Activated naive CD8-positive, alpha-beta T cell treated with anti-CD3 and anti-CD28 coated beads, Interleukin-2, amount 50 U/mL, for 24 hours (primary cell): ENCODE results near the gene MCM7.

ENCODE experiments used
- ATAC-seq: fragments of 150-1000 bp; cut with Tn5 transposase; one replicate; pipeline ENCODE4 v1.10.0; 2021
- DNase-seq: peaks from one replicate; pipeline ENCODE4 v3.0.0; 2021
- H3K27ac Mint-ChIP-seq: one replicate; pipeline ENCODE4 v1.8.0; 2021; ENCODE audit warnings: mild to moderate bottlenecking, mixed read lengths
- H3K27me3 Mint-ChIP-seq: one replicate; pipeline ENCODE4 v1.8.0; 2021; ENCODE audit warnings: mixed read lengths
- H3K36me3 Mint-ChIP-seq: one replicate; pipeline ENCODE4 v1.8.0; 2021; ENCODE audit warnings: low read depth, mixed read lengths
- H3K4me1 Mint-ChIP-seq: one replicate; pipeline ENCODE4 v1.8.0; 2021; ENCODE audit warnings: mixed read lengths
- H3K4me3 Mint-ChIP-seq: one replicate; pipeline ENCODE4 v1.8.0; 2021; ENCODE audit warnings: mild to moderate bottlenecking, moderate library complexity, mixed read lengths
- H3K9me3 Mint-ChIP-seq: one replicate; pipeline ENCODE4 v1.8.0; 2021; ENCODE audit warnings: mixed read lengths

The MCM7 gene

GRCh38 chr7:100093498-100093897 is 7.7 kb downstream of the MCM7 start:
- no peak overlapping the region for H3K27ac Mint-ChIP-seq
- H3K4me3 Mint-ChIP-seq: no peak overlapping the region
- H3K36me3 Mint-ChIP-seq: peaks cover 77% of the 10 kb centered on the region

GRCh38 chr7:100093054-100093453 is 8.1 kb downstream of the MCM7 start:
- H3K9me3 Mint-ChIP-seq: no peaks in the 10 kb centered on the region
- H3K36me3 Mint-ChIP-seq: peaks cover 72% of the 10 kb centered on the region
- no peak overlapping the region for H3K4me3 Mint-ChIP-seq
- peaks cover 56% of the 10 kb centered on the region for H3K4me1 Mint-ChIP-seq
- H3K27ac Mint-ChIP-seq: no peak overlapping the region
- peaks cover 3% of the 10 kb centered on the region for H3K27me3 Mint-ChIP-seq
- no peak for ATAC-seq
- no peak for DNase-seq

More at GRCh38 chr7:100093498-100093897, 7.7 kb downstream of the MCM7 start:
- H3K27me3 Mint-ChIP-seq: peaks cover under 1% of the 10 kb centered on the region
- H3K9me3 Mint-ChIP-seq: no peaks in the 10 kb centered on the region
- peaks cover 57% of the 10 kb centered on the region for H3K4me1 Mint-ChIP-seq
- ATAC-seq (no peak), DNase-seq (no peak)

GRCh38 chr7:100091411-100092181 is 9.6 kb downstream of the MCM7 start:
- ATAC-seq (peak; percentile 18), DNase-seq (no peak)
- no peaks in the 10 kb centered on the region for H3K9me3 Mint-ChIP-seq
- peaks cover 3% of the 10 kb centered on the region for H3K27me3 Mint-ChIP-seq
- H3K4me3 Mint-ChIP-seq: no peak overlapping the region
- peak overlapping the region; percentile 63 for H3K27ac Mint-ChIP-seq
- H3K4me1 Mint-ChIP-seq: peaks cover 53% of the 10 kb centered on the region
- H3K36me3 Mint-ChIP-seq: peaks cover 60% of the 10 kb centered on the region

- H3K4me1 Mint-ChIP-seq: peaks cover 50% of the 10 kb centered on the region
- peak overlapping the region; percentile 63 for H3K27ac Mint-ChIP-seq
- peaks cover 3% of the 10 kb centered on the region for H3K27me3 Mint-ChIP-seq
- no peaks in the 10 kb centered on the region for H3K9me3 Mint-ChIP-seq
- H3K4me3 Mint-ChIP-seq: peak overlapping the region; percentile 49
- DNase-seq (no peak), ATAC-seq (peak; percentile 37)
- peaks cover 57% of the 10 kb centered on the region for H3K36me3 Mint-ChIP-seq
Observed at GRCh38 chr7:100090527-100091410, 10.4 kb downstream of the MCM7 start.

- peak overlapping the region; percentile 96 for H3K27ac Mint-ChIP-seq
- no peaks in the 10 kb centered on the region for H3K9me3 Mint-ChIP-seq
Observed at GRCh38 chr7:100089458-100090196, 11.6 kb downstream of the MCM7 start.

GRCh38 chr7:100088621-100089457 is 12.4 kb downstream of the MCM7 start, which contains the start of gene COPS6:
TSS of gene COPS6 (plus strand) at chr7:100088969. CDS start at chr7:100088991, 22 bp downstream.
- peaks cover 3% of the 10 kb centered on the region for H3K27me3 Mint-ChIP-seq
- peaks cover 47% of the 10 kb centered on the region for H3K4me1 Mint-ChIP-seq
- ATAC-seq (peak; percentile 38), DNase-seq (peak; percentile 94)
- H3K4me3 Mint-ChIP-seq: peak within 1 kb of the TSS; percentile 95
- peaks cover 40% of the 10 kb centered on the region for H3K36me3 Mint-ChIP-seq
- H3K27ac Mint-ChIP-seq: peak within 1 kb of the TSS; percentile 96
- H3K9me3 Mint-ChIP-seq: no peaks in the 10 kb centered on the region

More at GRCh38 chr7:100089458-100090196, 11.6 kb downstream of the MCM7 start:
- ATAC-seq (no peak), DNase-seq (no peak)
- H3K36me3 Mint-ChIP-seq: peaks cover 47% of the 10 kb centered on the region
- peak overlapping the region; percentile 95 for H3K4me3 Mint-ChIP-seq
- H3K27me3 Mint-ChIP-seq: peaks cover 3% of the 10 kb centered on the region
- peaks cover 47% of the 10 kb centered on the region for H3K4me1 Mint-ChIP-seq

GRCh38 chr7:100088095-100088620 is 13.0 kb downstream of the MCM7 start:
- DNase-seq (no peak), ATAC-seq (no peak)
- peak overlapping the region; percentile 96 for H3K27ac Mint-ChIP-seq
- peak overlapping the region; percentile 95 for H3K4me3 Mint-ChIP-seq
- H3K27me3 Mint-ChIP-seq: peaks cover 3% of the 10 kb centered on the region
- no peaks in the 10 kb centered on the region for H3K9me3 Mint-ChIP-seq
- peaks cover 34% of the 10 kb centered on the region for H3K36me3 Mint-ChIP-seq
- peaks cover 46% of the 10 kb centered on the region for H3K4me1 Mint-ChIP-seq

GRCh38 chr7:100087055-100087750 is 14.0 kb downstream of the MCM7 start:
- peak overlapping the region; percentile 19 for H3K4me3 Mint-ChIP-seq
- ATAC-seq (no peak), DNase-seq (no peak)
- peaks cover 24% of the 10 kb centered on the region for H3K36me3 Mint-ChIP-seq
- H3K27ac Mint-ChIP-seq: peak overlapping the region; percentile 73
- no peaks in the 10 kb centered on the region for H3K9me3 Mint-ChIP-seq
- peaks cover 3% of the 10 kb centered on the region for H3K27me3 Mint-ChIP-seq
- H3K4me1 Mint-ChIP-seq: peaks cover 48% of the 10 kb centered on the region

GRCh38 chr7:100085515-100085914 is 15.7 kb downstream of the MCM7 start:
- H3K4me3 Mint-ChIP-seq: no peak overlapping the region
- H3K27ac Mint-ChIP-seq: no peak overlapping the region

GRCh38 chr7:100082978-100083377 is 18.2 kb downstream of the MCM7 start:
- Mint-ChIP-seq H3K27me3 (no peaks in the 10 kb centered on the region), H3K4me3 (peak overlapping the region; percentile 88), H3K4me1 (peaks cover 38% of the 10 kb centered on the region), H3K36me3 (peaks cover 8% of the 10 kb centered on the region), H3K27ac (peak overlapping the region; percentile 91), H3K9me3 (no peaks in the 10 kb centered on the region)
- ATAC-seq: no peak
- DNase-seq: no peak

More at GRCh38 chr7:100085515-100085914, 15.7 kb downstream of the MCM7 start:
- no peak for ATAC-seq
- Mint-ChIP-seq H3K9me3 (no peaks in the 10 kb centered on the region), H3K27me3 (peaks cover 3% of the 10 kb centered on the region), H3K36me3 (peaks cover 13% of the 10 kb centered on the region), H3K4me1 (peaks cover 42% of the 10 kb centered on the region)
- no peak for DNase-seq

- DNase-seq: peak; percentile 99
- Mint-ChIP-seq H3K4me3 (peak within 1 kb of the TSS; percentile 88), H3K27ac (peak within 1 kb of the TSS; percentile 91), H3K27me3 (no peaks in the 10 kb centered on the region), H3K4me1 (peaks cover 32% of the 10 kb centered on the region), H3K9me3 (no peaks in the 10 kb centered on the region), H3K36me3 (peaks cover 14% of the 10 kb centered on the region)
- ATAC-seq: peak; percentile 91
Observed at GRCh38 chr7:100081535-100082102, 19.6 kb downstream of the MCM7 start, which contains the start of gene ZNF3. TSS of gene ZNF3 (minus strand) at chr7:100081723. CDS start at chr7:100077357, 4,366 bp downstream.

GRCh38 chr7:100080907-100081534 is 20.2 kb downstream of the MCM7 start:
- Mint-ChIP-seq H3K36me3 (peaks cover 20% of the 10 kb centered on the region), H3K4me1 (peaks cover 32% of the 10 kb centered on the region), H3K27me3 (no peaks in the 10 kb centered on the region), H3K27ac (peak overlapping the region; percentile 77), H3K9me3 (no peaks in the 10 kb centered on the region), H3K4me3 (peak overlapping the region; percentile 88)
- ATAC-seq (no peak), DNase-seq (no peak)
